Testis (tissue), 3 donors: ENCODE results near the gene UBTD2. TPM values are rescaled to one million over a fixed set of nuclear protein-coding genes. Genes with fewer than 3 reads are reported as not detected.

Source experiments
- DNase-seq: peaks from one replicate; pipeline ENCODE4 v3.0.0-alpha.2; 2019
- H3K27ac ChIP-seq, 2 donors: fragments of 200-600 bp; sonication (generic); one replicate each; pipeline ENCODE4 v1.5.1; 2019
- H3K27me3 ChIP-seq: fragments of 200-600 bp; sonication (generic); one replicate; pipeline ENCODE4 v1.5.1; 2019
- H3K36me3 ChIP-seq: fragments of 200-600 bp; sonication (generic); one replicate; pipeline ENCODE4 v1.5.1; 2017; ENCODE audit warnings: low read depth; ENCODE audit errors: missing control alignments
- H3K4me1 ChIP-seq: fragments of 200-600 bp; sonication (generic); one replicate; pipeline ENCODE4 v1.5.1; 2019
- H3K4me3 ChIP-seq, 2 donors: fragments of 200-600 bp; sonication (generic); one replicate each; pipeline ENCODE4 v1.5.1; 2017 to 2019
- H3K9me3 ChIP-seq: fragments of 200-600 bp; sonication (generic); one replicate; pipeline ENCODE4 v1.5.1; 2017
- POLR2A ChIP-seq: fragments of 450-650 bp; IDR thresholded peaks from one replicate; pipeline ENCODE4 v1.6.1; 2017; ENCODE audit warnings: antibody characterized with exemption, mild to moderate bottlenecking, moderate library complexity
- WGBS, 2 donors: methylation state at CpG; one replicate each; pipeline ENCODE4 v1.1.5; 2018; 5-methylcytosine and 5-hydroxymethylcytosine counted together
- intact Hi-C: fragments of 100-400 bp; cut with DNase I; formaldehyde crosslinking; loops from one replicate; pipeline ENCODE4 v1.15.1; 2023; ENCODE audit warnings: low total_unique reads
- polyA plus RNA-seq: library from polyadenylated mRNA; stranded (reverse); fragments of 350-450 nt; fragmentation: Illumina TruSeq; extraction: RNeasy Lipid Tissue Mini Kit (QIAGEN cat#74804); gene quantifications from one replicate; pipeline ENCODE4 v1.2.3, GENCODE V29; 2014; ENCODE audit warnings: low read depth, low replicate concordance; ENCODE audit not compliant: insufficient read depth
- total RNA-seq, 2 donors: library from RNA; depleted of rRNA; stranded (reverse); fragments of >200 nt; gene quantifications; one replicate each; pipeline ENCODE4 v1.2.3, GENCODE V29; 2016
- TF ChIP-seq, protein P1 (sequence below), 3 experiments: fragments of 450-650 bp in 2 of 3; fragments of 200-600 bp in 1 of 3; sonication (generic) in 1 of 3; IDR thresholded peaks; one replicate each; pipeline ENCODE4 v1.5.1; 2016 to 2019; ENCODE audit warnings: antibody characterized with exemption in 3 of 3, mild to moderate bottlenecking in 2 of 3, moderate library complexity in 1 of 3

The UBTD2 gene
- total and polyA plus RNA-seq, 3 donors from 2014 or later: 41.2 to 53.9 (median 51.8) TPM

DNA sequence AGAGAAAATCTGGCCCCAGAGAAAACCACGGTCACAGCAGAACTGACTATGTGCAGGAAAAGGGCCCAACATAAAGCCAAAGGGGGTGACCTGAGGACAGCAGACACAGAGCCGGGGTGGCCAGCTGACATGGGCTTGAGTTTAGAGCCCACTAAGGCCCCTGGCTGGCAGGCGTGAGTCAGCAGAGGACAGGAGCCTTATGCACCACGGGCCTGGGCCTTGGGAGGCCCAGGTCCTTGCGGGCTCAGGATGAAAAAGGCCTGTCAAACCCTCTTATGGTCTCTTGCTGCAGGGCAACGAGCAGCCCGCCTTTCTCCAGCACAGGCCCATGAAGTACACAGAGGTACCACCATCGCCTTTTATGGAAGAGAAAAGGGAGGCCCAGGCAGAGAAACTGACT is 115.3 kb downstream of the UBTD2 start:
- H3K4me3 ChIP-seq: no peak overlapping the region
- DNase-seq: no peak
- WGBS, 2 donors: 86 to 87% methylated on average over 6 to 8 of the region's 8 CpGs
- H3K27me3 ChIP-seq: no peaks in the 10 kb centered on the region
- TF ChIP-seq POLR2A: no peak
- TF ChIP-seq, protein P1, sequence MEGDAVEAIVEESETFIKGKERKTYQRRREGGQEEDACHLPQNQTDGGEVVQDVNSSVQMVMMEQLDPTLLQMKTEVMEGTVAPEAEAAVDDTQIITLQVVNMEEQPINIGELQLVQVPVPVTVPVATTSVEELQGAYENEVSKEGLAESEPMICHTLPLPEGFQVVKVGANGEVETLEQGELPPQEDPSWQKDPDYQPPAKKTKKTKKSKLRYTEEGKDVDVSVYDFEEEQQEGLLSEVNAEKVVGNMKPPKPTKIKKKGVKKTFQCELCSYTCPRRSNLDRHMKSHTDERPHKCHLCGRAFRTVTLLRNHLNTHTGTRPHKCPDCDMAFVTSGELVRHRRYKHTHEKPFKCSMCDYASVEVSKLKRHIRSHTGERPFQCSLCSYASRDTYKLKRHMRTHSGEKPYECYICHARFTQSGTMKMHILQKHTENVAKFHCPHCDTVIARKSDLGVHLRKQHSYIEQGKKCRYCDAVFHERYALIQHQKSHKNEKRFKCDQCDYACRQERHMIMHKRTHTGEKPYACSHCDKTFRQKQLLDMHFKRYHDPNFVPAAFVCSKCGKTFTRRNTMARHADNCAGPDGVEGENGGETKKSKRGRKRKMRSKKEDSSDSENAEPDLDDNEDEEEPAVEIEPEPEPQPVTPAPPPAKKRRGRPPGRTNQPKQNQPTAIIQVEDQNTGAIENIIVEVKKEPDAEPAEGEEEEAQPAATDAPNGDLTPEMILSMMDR (IDR thresholded peaks at IDR 0.05): no peak
- intact Hi-C loops: no loop called here
- H3K4me1 ChIP-seq: peaks cover 47% of the 10 kb centered on the region
- no peaks in the 10 kb centered on the region for H3K9me3 ChIP-seq
- H3K36me3 ChIP-seq: no peaks in the 10 kb centered on the region
- peak overlapping the region in 1 of 2 donors; percentile 24 for H3K27ac ChIP-seq

GRCh38 chr5:172167895-172168294 is 115.7 kb downstream of the UBTD2 start:
- intact Hi-C loops: no loop called here
- no peak for DNase-seq
- TF ChIP-seq POLR2A: no peak
- TF ChIP-seq, protein P1 (IDR thresholded peaks at IDR 0.05): no peak
- no peak overlapping the region for H3K4me3 ChIP-seq
- WGBS, 2 donors: 69 to 89% methylated on average over 7 of the region's 7 CpGs
- H3K4me1 ChIP-seq: peaks cover 51% of the 10 kb centered on the region
- no peaks in the 10 kb centered on the region for H3K27me3 ChIP-seq
- H3K36me3 ChIP-seq: no peaks in the 10 kb centered on the region
- no peaks in the 10 kb centered on the region for H3K9me3 ChIP-seq
- H3K27ac ChIP-seq: no peak overlapping the region

DNA sequence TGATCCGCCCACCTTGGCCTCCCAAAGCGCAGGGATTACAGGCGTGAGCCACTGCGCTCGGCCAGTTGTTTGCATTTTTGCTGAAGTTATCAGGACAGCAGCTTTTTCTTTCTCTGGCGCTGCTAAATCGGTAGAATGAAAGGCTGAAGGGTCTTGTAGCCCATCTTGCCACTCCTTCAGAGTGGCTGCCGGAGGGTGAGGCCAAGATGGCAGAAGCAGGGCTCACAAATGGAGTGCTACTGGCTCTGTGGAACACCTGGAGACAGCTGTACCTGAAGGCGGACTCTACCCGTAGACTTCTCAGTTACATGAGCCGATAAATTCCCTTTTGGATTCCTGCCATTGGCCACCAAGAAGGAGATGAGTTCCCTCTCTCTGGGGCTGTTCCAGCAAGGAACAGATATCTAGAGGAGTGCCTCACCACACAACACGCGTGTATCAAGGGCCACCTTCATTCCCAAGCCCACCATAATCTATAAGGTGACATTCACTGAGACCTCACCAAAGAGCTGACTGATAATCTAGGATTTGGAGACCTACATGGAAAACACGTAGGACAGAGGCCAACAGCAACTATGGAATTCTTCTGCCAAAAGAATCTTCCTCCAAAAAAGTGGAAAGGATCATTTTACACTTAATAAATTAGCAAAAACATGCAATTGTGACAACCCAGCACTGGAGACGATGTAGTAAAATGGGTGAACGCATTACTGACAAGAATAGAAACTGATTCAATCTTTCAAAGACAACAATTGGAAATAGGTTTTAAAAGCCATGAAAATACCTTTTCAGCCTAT is 117.3 kb downstream of the UBTD2 start:
- Histone ChIP-seq H3K36me3 (no peaks in the 10 kb centered on the region), H3K4me3 (no peak overlapping the region), H3K27ac (peak overlapping the region in 1 of 2 donors; percentile 39), H3K9me3 (no peaks in the 10 kb centered on the region), H3K4me1 (peaks cover 60% of the 10 kb centered on the region), H3K27me3 (no peaks in the 10 kb centered on the region)
- WGBS, 2 donors: 75 to 77% methylated on average over 14 to 16 of the region's 16 CpGs
- TF ChIP-seq, protein P1 (IDR thresholded peaks at IDR 0.05): no peak
- intact Hi-C loops: no loop called here
- no peak for DNase-seq

DNA sequence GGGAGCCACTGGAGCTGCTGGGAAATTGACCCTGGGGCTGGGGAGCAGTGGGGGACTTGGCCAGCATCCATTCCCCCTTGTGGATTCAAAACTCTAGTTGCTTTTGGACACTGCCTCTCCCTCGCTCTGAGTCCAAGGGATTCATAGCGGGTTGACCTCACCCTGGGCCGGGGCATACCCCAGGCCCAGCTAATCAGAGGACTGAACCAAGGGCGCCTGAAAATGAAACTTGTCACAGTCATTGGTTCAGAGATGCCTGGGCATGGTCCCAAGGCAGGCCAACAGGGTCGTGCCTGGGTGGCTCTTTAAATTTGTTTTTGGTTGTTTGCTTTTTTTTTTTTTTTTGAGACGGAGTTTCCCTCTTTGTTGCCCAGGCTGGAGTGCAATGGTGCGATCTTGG is 118.1 kb downstream of the UBTD2 start:
- 67 to 78% methylated on average over 6 to 7 of the region's 7 CpGs for WGBS, 2 donors
- Histone ChIP-seq H3K27ac (peak overlapping the region; percentile 18 to 37), H3K4me1 (peaks cover 60% of the 10 kb centered on the region), H3K4me3 (no peak overlapping the region), H3K36me3 (no peaks in the 10 kb centered on the region), H3K9me3 (no peaks in the 10 kb centered on the region), H3K27me3 (no peaks in the 10 kb centered on the region)
- intact Hi-C loops: no loop called here
- no peak for DNase-seq
- TF ChIP-seq POLR2A: no peak
- TF ChIP-seq, protein P1 (IDR thresholded peaks at IDR 0.05): no peak

GRCh38 chr5:172164769-172165212 is 118.8 kb downstream of the UBTD2 start:
- 25 to 49% methylated on average over 11 to 13 of the region's 13 CpGs for WGBS, 2 donors
- no peaks in the 10 kb centered on the region for H3K9me3 ChIP-seq
- peak; percentile 90 for DNase-seq
- H3K4me3 ChIP-seq: no peak overlapping the region
- H3K27me3 ChIP-seq: no peaks in the 10 kb centered on the region
- no peak for TF ChIP-seq POLR2A
- TF ChIP-seq, protein P1 (IDR thresholded peaks at IDR 0.05): no peak
- intact Hi-C loops: no loop called here
- H3K27ac ChIP-seq: peak overlapping the region; percentile 18 to 37
- no peaks in the 10 kb centered on the region for H3K36me3 ChIP-seq
- H3K4me1 ChIP-seq: peaks cover 60% of the 10 kb centered on the region
